Measurements from ENCODE around the gene ABLIM2.

Gene ABLIM2

DNA sequence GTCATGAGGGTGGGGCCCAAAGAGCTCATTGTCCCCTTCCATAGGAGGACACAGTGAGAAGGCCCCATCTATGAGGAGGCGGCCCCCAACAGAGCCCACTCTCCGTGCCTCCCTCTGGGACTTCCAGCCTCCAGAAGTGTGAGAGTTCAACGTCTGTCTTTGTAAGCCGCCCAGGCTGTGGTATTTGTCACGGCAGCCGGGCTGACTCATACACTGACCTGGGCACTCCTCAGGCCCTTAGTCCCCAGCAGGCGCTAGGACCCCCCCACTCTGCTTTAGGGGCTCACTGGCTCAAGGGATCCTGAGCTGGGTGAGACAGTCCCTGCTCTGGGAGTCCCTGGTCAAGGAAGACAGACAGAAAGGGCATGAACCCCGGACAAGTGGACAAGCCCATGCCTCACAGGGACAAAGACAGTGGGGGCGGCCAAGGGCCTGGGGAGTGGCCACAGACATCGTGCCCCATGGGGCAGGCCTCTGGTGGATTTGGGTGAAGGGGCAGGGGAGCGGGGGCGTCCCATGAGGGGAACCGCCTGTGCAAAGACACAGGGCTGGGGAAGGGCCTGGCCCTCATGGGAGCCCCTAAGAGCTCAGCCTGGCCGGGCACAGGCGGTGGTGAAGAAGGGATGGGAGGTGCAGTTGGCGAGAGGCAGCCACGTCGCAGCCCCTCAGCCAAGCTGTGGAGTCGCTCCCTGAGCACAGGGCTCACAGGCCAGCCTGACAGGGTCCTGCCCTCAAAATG lies 21.5 kb downstream of the ABLIM2 start:
- TF ChIP-seq, protein P1, sequence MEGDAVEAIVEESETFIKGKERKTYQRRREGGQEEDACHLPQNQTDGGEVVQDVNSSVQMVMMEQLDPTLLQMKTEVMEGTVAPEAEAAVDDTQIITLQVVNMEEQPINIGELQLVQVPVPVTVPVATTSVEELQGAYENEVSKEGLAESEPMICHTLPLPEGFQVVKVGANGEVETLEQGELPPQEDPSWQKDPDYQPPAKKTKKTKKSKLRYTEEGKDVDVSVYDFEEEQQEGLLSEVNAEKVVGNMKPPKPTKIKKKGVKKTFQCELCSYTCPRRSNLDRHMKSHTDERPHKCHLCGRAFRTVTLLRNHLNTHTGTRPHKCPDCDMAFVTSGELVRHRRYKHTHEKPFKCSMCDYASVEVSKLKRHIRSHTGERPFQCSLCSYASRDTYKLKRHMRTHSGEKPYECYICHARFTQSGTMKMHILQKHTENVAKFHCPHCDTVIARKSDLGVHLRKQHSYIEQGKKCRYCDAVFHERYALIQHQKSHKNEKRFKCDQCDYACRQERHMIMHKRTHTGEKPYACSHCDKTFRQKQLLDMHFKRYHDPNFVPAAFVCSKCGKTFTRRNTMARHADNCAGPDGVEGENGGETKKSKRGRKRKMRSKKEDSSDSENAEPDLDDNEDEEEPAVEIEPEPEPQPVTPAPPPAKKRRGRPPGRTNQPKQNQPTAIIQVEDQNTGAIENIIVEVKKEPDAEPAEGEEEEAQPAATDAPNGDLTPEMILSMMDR (IDR thresholded peaks at IDR 0.05): no peak

DNA sequence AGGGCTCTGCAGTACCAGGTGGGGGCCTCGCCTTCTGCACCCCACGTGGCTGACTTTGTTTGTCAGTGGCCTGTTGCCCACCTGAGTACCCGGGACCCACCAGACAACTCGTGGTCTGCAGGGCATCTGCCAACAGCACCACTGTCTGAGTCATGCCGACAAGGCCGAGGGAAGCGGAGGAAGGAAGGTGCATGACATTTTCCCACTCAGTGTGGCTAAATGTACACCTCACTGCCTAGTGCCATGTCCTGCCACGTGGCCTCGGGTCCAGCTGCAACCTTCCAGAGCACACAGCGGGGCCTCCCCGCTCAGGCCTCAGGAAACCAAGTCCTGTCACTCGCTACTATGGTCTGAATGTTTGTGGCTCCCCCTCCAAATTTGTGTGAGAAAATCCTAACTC lies 22.1 kb downstream of the ABLIM2 start:
- TF ChIP-seq, protein P1 (IDR thresholded peaks at IDR 0.05): no peak

DNA sequence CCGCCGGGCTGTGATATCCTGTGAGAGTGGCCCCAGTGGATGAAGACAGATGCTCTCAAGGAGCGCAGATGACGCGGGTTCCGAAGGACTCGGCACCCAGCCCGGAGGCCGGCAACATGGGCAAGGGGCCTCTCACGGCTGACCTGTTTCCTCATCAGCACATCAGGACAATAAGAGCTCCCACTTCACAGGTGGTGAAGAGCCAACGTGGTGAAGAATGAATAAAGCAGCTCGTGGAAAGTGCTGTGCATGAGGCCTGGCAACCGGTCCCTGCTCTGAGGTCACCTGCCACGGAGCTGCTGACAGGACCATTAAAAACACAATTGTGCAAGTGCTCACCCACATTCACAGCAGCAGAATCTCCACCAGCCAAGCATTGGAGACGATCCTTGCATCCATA lies 22.9 kb downstream of the ABLIM2 start:
- TF ChIP-seq, protein P1 (IDR thresholded peaks at IDR 0.05): no peak

DNA sequence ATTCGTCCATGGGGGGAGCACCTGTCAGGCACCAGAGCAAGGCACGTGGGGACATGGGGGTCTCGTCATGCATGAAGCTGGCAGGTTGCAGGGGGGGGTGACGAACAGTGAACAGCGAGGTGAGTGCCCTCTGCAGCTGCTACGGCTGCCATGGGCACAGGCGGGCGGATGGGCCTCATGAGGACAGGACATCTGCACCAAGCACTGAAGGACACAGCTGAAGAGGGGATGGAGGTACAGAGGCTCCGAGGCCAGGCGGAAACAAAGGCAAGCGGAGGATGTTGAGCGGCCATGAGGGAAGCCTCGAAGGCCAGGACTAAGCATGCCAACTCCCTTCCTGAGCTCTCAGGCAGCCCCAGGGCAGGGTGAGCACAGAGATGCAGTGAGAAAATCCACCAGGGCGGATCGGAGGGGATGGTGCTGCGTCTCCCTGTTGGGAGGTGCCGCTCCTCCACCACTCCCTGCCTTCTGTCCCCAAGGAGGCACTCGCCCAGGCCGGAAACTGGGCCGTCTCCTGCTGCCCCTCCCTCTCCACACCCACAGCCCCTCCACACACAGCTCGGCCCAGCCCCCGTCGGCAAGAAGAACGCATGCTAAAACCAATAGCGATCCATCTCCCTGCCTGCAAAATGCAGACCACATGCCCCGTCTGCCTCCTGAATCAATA lies 24.6 kb downstream of the ABLIM2 start:
- TF ChIP-seq, protein P1 (IDR thresholded peaks at IDR 0.05): no peak

DNA sequence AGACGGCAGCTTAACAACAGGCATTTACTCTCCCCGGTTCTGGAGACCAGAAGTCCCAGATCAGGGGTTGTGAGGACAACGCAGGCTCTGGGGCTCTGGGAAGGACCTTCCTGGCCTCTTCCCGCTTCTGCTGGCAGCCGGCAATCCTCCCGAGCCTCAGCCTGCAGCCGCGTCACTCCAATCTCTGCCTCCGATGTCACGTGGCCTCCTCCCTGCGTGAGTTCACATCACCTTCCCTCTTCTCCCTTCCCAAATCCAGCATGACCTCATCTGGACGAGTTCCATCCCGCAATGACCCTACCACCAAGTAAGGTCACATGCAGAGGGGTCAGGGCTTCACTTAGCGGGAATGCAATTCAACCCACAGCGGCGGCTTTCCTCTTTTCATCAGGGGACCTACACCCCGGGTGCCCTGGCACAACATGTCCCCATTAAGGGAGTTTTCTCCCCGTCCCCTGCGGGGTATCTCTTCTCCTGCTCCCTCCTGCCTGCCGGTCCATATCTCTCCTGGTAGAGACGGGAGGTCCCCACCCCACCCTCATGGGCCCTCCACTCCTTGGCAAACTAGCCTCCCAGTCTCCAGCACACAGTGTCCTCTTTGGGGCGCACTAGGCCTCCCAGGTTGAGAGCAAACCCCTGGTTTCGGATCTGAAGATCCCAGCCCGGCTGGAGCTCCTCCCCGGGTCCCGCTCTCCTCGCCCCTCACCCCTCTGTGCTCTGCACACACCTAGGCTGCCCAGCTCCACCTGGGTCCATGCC lies 25.5 kb downstream of the ABLIM2 start:
- TF ChIP-seq, protein P1 (IDR thresholded peaks at IDR 0.05): no peak

DNA sequence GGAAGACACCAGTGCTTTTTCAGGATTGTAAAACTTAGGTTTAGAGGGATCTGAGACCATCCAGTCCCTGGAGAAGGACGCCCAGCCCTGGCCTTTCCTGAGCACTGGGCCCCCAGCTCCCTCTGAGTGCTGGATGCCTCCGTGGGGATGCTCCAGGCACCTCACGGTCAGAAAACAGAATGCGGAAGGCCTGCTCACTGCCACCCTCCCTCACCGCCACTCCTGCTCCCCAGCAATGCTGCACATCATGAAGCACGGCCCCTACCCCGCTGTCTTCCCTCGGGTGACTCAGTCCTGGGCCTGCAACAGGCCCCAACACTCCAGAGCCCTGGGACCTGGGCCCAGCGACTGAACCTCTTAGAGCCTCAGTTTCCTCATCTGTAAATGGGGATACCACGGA lies 26.2 kb downstream of the ABLIM2 start:
- TF ChIP-seq, protein P1 (IDR thresholded peaks at IDR 0.05): no peak

DNA sequence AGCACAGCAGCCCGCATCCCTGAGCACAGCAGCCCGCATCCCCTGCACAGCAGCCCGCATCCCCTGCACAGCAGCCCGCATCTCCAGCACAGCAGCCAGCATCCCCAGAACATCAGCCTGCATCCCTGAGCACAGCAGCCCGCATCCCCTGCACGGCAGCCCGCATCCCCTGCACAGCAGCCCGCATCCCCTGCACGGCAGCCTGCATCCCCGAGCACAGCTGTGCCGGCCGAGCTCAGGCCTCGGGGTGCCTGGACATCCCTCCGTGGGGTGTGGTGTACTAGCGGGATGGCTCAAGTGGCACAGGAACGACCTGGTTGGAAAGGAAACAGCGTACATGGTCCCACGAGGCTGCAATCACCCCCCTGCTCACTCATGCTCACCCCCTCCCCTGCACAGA lies 26.8 kb downstream of the ABLIM2 start:
- TF ChIP-seq, protein P1 (IDR thresholded peaks at IDR 0.05): no peak
